ENCODE results near the gene NXPE3. TPM values are rescaled to one million over a fixed set of nuclear protein-coding genes. Genes with fewer than 3 reads are reported as not detected.
A peak's percentile ranks its signal among the peaks of the same experiment; 100 is the strongest.

NXPE3 gene
- total and polyA plus RNA-seq, 10 of the 15 experiments (the other 5 are each of a cell fraction or from before 2014, with no cell fraction given) = 2.0 to 8.7 (median 5.2) TPM

- TF ChIP-seq BCL3 (IDR thresholded peaks at IDR 0.05; ENCODE audit: borderline replicate concordance, insufficient read depth, low read depth, low read length, poor library complexity, severe bottlenecking) = peak; percentile 69
- TF ChIP-seq CHD1 (IDR thresholded peaks at IDR 0.05; ENCODE audit: low read depth, low read length) = no peak; the same call in 1 of the 2 replicates
- TF ChIP-seq TAF1 (IDR thresholded peaks at IDR 0.05; ENCODE audit: borderline replicate concordance, low read depth, low read length) = peak; percentile 89
- no peak for TF ChIP-seq BCL11A (IDR thresholded peaks at IDR 0.05; ENCODE audit: low read depth, low read length)
- TF ChIP-seq CREB1 (IDR thresholded peaks at IDR 0.05; ENCODE audit: low read depth) = no peak
- no peak for TF ChIP-seq SMAD1 (IDR thresholded peaks at IDR 0.05; ENCODE audit: low read depth, partially characterized antibody)
- peak in 1 of 2 experiments; percentile 54; a peak in 2 of 4 replicates for TF ChIP-seq BHLHE40 (IDR thresholded peaks at IDR 0.05; ENCODE audit: borderline replicate concordance in 1 of 2, low read depth in 2 of 2, low read length in 1 of 2)
- no peak for TF ChIP-seq ASH2L (IDR thresholded peaks at IDR 0.05; ENCODE audit: borderline replicate concordance, low read depth)
- TF ChIP-seq PAX5 (IDR thresholded peaks at IDR 0.05; ENCODE audit: borderline replicate concordance, low read depth, low read length) = peak; percentile 46; the same call in 1 of the 2 replicates
- no peak for TF ChIP-seq CBX3 (IDR thresholded peaks at IDR 0.05; ENCODE audit: borderline replicate concordance, low read depth)
- no peak for TF ChIP-seq CREM (IDR thresholded peaks at IDR 0.05; ENCODE audit: low read depth)
- 0 out of 2 replicates have a peak, but pooled peaks have one; percentile 4 for TF ChIP-seq TBL1XR1 (IDR thresholded peaks at IDR 0.05; ENCODE audit: low read depth, low read length)
- TF ChIP-seq SIN3A (IDR thresholded peaks at IDR 0.05; ENCODE audit: low read depth, low read length) = peak; percentile 54; the same call in 1 of the 2 replicates
- no peak for TF ChIP-seq RELB (IDR thresholded peaks at IDR 0.05; ENCODE audit: low read depth)
- TF ChIP-seq SMC3 (IDR thresholded peaks at IDR 0.05; ENCODE audit: borderline replicate concordance, low read length) = no peak
- peak; percentile 84 for TF ChIP-seq SMAD5 (IDR thresholded peaks at IDR 0.05; ENCODE audit: low read depth)
- TF ChIP-seq SRF (IDR thresholded peaks at IDR 0.05; ENCODE audit: low read depth in 2 of 2, low read length in 2 of 2) = 0 out of 4 replicates have a peak, but pooled peaks of 1 of the 2 experiments have one; percentile 8
- peak; percentile 27; the same call in 1 of the 2 replicates for TF ChIP-seq MXI1 (IDR thresholded peaks at IDR 0.05; ENCODE audit: low read depth, low read length)
- TF ChIP-seq IRF4 (IDR thresholded peaks at IDR 0.05; ENCODE audit: low read depth, low read length) = no peak
- TF ChIP-seq ZNF384 (IDR thresholded peaks at IDR 0.05; ENCODE audit: borderline replicate concordance, low read depth, low read length) = no peak
- TF ChIP-seq MLLT1 (IDR thresholded peaks at IDR 0.05) = no peak
- no peak for TF ChIP-seq SUPT20H (IDR thresholded peaks at IDR 0.05; ENCODE audit: borderline replicate concordance, control insufficient read depth, low read depth, low read length)
- peak; percentile 66 for TF ChIP-seq SP1 (IDR thresholded peaks at IDR 0.05; ENCODE audit: low read depth, low read length)
Observed at GRCh38 chr3:101848754-101849713, 70.0 kb downstream of the NXPE3 start, which contains the start of gene NFKBIZ (continued).
